K562 (cell line): ENCODE data around the gene SLC17A9. TPM values are rescaled to one million over a fixed set of nuclear protein-coding genes. Genes with fewer than 3 reads are reported as not detected.

Source experiments
- BDP1 ChIP-seq: IDR thresholded peaks from 3 replicates; pipeline ENCODE4 v1.6.1; 2011; ENCODE audit not compliant: insufficient read length, insufficient read depth
- CAMTA2 ChIP-seq: fragments of 250-450 bp; sonication (Bioruptor Pico); conservative IDR thresholded peaks from 2 replicates; pipeline ENCODE4 v1.5.1; 2022
- ELF4 ChIP-seq: fragments of 450-650 bp; formaldehyde crosslinking; IDR thresholded peaks from 2 replicates; pipeline ENCODE4 v1.4.0; 2022; ENCODE audit warnings: missing genetic modification characterization
- HES1 ChIP-seq: fragments of 450-650 bp; IDR thresholded peaks from 2 replicates; pipeline ENCODE4 v1.6.1; 2016; ENCODE audit warnings: low read depth, mild to moderate bottlenecking, moderate library complexity
- MIER1 ChIP-seq: fragments of 450-650 bp; IDR thresholded peaks from 2 replicates; pipeline ENCODE4 v1.6.1; 2016; ENCODE audit warnings: antibody characterized with exemption, mild to moderate bottlenecking, low read depth
- MXD1 ChIP-seq: fragments of 250-450 bp; sonication (Bioruptor Pico); IDR thresholded peaks from 2 replicates; pipeline ENCODE4 v1.8.0; 2021; ENCODE audit warnings: borderline replicate concordance, mild to moderate bottlenecking, moderate library complexity; ENCODE audit not compliant: poor library complexity, severe bottlenecking
- RB1 ChIP-seq: fragments of 450-650 bp; IDR thresholded peaks from 2 replicates; pipeline ENCODE4 v1.6.1; 2017; ENCODE audit warnings: low read depth, mild to moderate bottlenecking
- RBBP5 ChIP-seq: fragments of 200-600 bp; sonication (generic); IDR thresholded peaks from 2 replicates; pipeline ENCODE4 v1.6.1; 2012; ENCODE audit warnings: borderline replicate concordance, mild to moderate bottlenecking, low read length, control low read depth, inconsistent platforms; ENCODE audit not compliant: insufficient read depth, poor library complexity, severe bottlenecking
- RUNX1 ChIP-seq: sonication (generic); IDR thresholded peaks from 2 replicates; pipeline ENCODE4 v1.6.1; 2016; ENCODE audit warnings: antibody characterized with exemption, low read depth
- SAFB2 ChIP-seq: fragments of 200-400 bp; formaldehyde crosslinking; IDR thresholded peaks from 2 replicates; pipeline ENCODE4 v1.6.1; 2018; ENCODE audit warnings: borderline replicate concordance, low read length, low read depth, moderate library complexity; ENCODE audit not compliant: severe bottlenecking
- SMC3 ChIP-seq: conservative IDR thresholded peaks from 2 replicates; pipeline ENCODE4 v1.6.1; 2011; ENCODE audit warnings: low read depth, low read length, improper control_type of control experiment; ENCODE audit not compliant: insufficient read depth
- SNAPC5 ChIP-seq: fragments of 250-450 bp; sonication (Bioruptor Pico); IDR thresholded peaks from 2 replicates; pipeline ENCODE4 v1.8.0; 2021; ENCODE audit warnings: moderate library complexity, mild to moderate bottlenecking, inconsistent platforms
- THRAP3 ChIP-seq: fragments of 450-650 bp; IDR thresholded peaks from 2 replicates; pipeline ENCODE4 v1.6.1; 2016; ENCODE audit warnings: mild to moderate bottlenecking, inconsistent platforms, borderline replicate concordance
- ZFP1 ChIP-seq: fragments of 450-650 bp; formaldehyde crosslinking; IDR thresholded peaks from 2 replicates; pipeline ENCODE4 v1.4.0; 2020; ENCODE audit warnings: mild to moderate bottlenecking, mixed read lengths
- ZNF232 ChIP-seq: sonication (generic); formaldehyde crosslinking; IDR thresholded peaks from 2 replicates; pipeline ENCODE4 v1.8.0; 2022; ENCODE audit warnings: mild to moderate bottlenecking, missing genetic modification reagents
- polyA plus RNA-seq, 8 experiments: library from polyadenylated mRNA; depleted of rRNA in 4 of 8; stranded (reverse) in 5 of 8; unstranded in 3 of 8; fragments of >200 nt; fragmentation: Nextera tagmentation in 2 of 8; fragmentation: Illumina TruSeq in 1 of 8; extraction: Ambion mirVana in 2 of 8; extraction: Trizol in 1 of 8; gene quantifications; 2 replicates each; pipeline versions ENCODE4 v1.2.1 to v1.2.3, GENCODE V29; 2011 to 2014; ENCODE audit warnings: inconsistent platforms in 1 of 8, missing spikeins in 1 of 8
- total RNA-seq, 7 experiments: library from RNA; depleted of rRNA in 6 of 7; stranded (reverse); fragments of >200 nt in 6 of 7; fragmentation: Illumina TruSeq in 2 of 7; extraction: Trizol in 2 of 7; gene quantifications; 2 replicates each; pipeline versions ENCODE4 v1.2.1 to v1.2.3, GENCODE V29; 2011 to 2021; ENCODE audit warnings: low replicate concordance in 1 of 7
- TF ChIP-seq, protein P1 (sequence below): sonication (generic); formaldehyde crosslinking; IDR thresholded peaks from 2 replicates; pipeline ENCODE4 v1.8.1; 2023; ENCODE audit warnings: mild to moderate bottlenecking, missing genetic modification reagents, moderate library complexity
- TF ChIP-seq, protein P2 (sequence below): sonication (generic); formaldehyde crosslinking; IDR thresholded peaks from 2 replicates; pipeline ENCODE4 v1.8.0; 2022; ENCODE audit warnings: missing genetic modification reagents, mild to moderate bottlenecking, moderate library complexity, borderline replicate concordance
- TF ChIP-seq, protein P3 (sequence below): sonication (generic); formaldehyde crosslinking; IDR thresholded peaks from 2 replicates; pipeline ENCODE4 v1.8.0; 2022; ENCODE audit warnings: mild to moderate bottlenecking, missing genetic modification reagents
- TF ChIP-seq, protein P4 (sequence below): sonication (generic); formaldehyde crosslinking; IDR thresholded peaks from 2 replicates; pipeline ENCODE4 v1.8.1; 2023; ENCODE audit warnings: mild to moderate bottlenecking, missing genetic modification reagents
- TF ChIP-seq, protein P5 (sequence below): fragments of 200-800 bp; sonication (Bioruptor generic); IDR thresholded peaks from 2 replicates; pipeline ENCODE4 v1.6.1; 2017; ENCODE audit warnings: missing genetic modification characterization, missing compliant biosample characterization

SLC17A9 gene
- total and polyA plus RNA-seq, 9 of the 15 experiments (the other 6 are each of a cell fraction or from before 2014, with no cell fraction given) = 0.04 to 0.31 TPM; not detected in 7

- TF ChIP-seq, protein P1, sequence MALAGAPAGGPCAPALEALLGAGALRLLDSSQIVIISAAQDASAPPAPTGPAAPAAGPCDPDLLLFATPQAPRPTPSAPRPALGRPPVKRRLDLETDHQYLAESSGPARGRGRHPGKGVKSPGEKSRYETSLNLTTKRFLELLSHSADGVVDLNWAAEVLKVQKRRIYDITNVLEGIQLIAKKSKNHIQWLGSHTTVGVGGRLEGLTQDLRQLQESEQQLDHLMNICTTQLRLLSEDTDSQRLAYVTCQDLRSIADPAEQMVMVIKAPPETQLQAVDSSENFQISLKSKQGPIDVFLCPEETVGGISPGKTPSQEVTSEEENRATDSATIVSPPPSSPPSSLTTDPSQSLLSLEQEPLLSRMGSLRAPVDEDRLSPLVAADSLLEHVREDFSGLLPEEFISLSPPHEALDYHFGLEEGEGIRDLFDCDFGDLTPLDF (CRISPR knock-in tag) = no peak
- TF ChIP-seq RB1 (peak; percentile 79), MIER1 (peak; percentile 24; the same call in 1 of the 2 replicates), MXD1 (CRISPR knock-in tag) (no peak), ELF4 (no peak), ZNF232 (CRISPR knock-in tag) (no peak), THRAP3 (no peak), RBBP5 (no peak), ZFP1 (no peak), BDP1 (no peak), SMC3 (peak; percentile 90), HES1 (no peak), SNAPC5 (CRISPR knock-in tag) (no peak), SAFB2 (no peak), RUNX1 (no peak), CAMTA2 (CRISPR knock-in tag) (no peak)
- TF ChIP-seq, protein P2, sequence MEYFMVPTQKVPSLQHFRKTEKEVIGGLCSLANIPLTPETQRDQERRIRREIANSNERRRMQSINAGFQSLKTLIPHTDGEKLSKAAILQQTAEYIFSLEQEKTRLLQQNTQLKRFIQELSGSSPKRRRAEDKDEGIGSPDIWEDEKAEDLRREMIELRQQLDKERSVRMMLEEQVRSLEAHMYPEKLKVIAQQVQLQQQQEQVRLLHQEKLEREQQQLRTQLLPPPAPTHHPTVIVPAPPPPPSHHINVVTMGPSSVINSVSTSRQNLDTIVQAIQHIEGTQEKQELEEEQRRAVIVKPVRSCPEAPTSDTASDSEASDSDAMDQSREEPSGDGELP (CRISPR knock-in tag) = peak; percentile 65; the same call in 1 of the 2 replicates
- TF ChIP-seq, protein P3, sequence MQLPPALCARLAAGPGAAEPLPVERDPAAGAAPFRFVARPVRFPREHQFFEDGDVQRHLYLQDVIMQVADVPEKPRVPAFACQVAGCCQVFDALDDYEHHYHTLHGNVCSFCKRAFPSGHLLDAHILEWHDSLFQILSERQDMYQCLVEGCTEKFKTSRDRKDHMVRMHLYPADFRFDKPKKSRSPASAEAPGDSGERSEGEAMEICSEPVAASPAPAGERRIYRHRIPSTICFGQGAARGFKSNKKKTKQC (CRISPR knock-in tag) = no peak
- TF ChIP-seq, protein P4, sequence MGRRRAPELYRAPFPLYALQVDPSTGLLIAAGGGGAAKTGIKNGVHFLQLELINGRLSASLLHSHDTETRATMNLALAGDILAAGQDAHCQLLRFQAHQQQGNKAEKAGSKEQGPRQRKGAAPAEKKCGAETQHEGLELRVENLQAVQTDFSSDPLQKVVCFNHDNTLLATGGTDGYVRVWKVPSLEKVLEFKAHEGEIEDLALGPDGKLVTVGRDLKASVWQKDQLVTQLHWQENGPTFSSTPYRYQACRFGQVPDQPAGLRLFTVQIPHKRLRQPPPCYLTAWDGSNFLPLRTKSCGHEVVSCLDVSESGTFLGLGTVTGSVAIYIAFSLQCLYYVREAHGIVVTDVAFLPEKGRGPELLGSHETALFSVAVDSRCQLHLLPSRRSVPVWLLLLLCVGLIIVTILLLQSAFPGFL (CRISPR knock-in tag) = no peak
- TF ChIP-seq, protein P5, sequence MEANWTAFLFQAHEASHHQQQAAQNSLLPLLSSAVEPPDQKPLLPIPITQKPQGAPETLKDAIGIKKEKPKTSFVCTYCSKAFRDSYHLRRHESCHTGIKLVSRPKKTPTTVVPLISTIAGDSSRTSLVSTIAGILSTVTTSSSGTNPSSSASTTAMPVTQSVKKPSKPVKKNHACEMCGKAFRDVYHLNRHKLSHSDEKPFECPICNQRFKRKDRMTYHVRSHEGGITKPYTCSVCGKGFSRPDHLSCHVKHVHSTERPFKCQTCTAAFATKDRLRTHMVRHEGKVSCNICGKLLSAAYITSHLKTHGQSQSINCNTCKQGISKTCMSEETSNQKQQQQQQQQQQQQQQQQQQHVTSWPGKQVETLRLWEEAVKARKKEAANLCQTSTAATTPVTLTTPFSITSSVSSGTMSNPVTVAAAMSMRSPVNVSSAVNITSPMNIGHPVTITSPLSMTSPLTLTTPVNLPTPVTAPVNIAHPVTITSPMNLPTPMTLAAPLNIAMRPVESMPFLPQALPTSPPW (CRISPR knock-in tag) = peak; percentile 25; the same call in 1 of the 2 replicates
Measured at GRCh38 chr20:62971950-62972844, 19.7 kb downstream of the SLC17A9 start (continued).
